T follicular helper cell (primary cell): Measurements from ENCODE around the gene TRIM45.
"Not testable (repeated sequence)": the region's sequence is repeated elsewhere in the genome, so short reads cannot be mapped to it uniquely, and the experiment has no call there.

ENCODE experiments used
- DNase-seq: peaks from one replicate; pipeline ENCODE4 v3.0.0-alpha.2; 2020; ENCODE audit warnings: low read depth

TRIM45 gene

DNA sequence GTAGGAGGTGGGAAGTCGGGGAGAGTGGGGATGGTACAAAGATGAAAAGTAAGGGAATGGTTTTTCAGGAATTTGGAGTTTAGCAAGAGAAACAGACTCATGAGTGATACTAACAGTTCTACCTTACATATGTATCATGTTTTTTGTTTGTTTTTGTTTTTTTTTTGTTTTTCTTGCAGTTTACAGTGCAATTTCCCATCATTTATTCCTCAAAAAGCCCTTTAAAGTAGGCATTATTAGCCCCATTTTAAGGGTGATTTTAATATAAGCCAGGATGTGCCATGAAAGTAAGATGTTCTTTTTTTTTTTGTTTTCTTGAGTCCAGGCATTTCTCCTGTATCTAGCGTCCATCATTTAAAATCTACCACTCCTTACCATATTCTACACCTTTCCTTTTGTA lies 13.8 kb upstream of the TRIM45 start:
- no peak for DNase-seq

DNA sequence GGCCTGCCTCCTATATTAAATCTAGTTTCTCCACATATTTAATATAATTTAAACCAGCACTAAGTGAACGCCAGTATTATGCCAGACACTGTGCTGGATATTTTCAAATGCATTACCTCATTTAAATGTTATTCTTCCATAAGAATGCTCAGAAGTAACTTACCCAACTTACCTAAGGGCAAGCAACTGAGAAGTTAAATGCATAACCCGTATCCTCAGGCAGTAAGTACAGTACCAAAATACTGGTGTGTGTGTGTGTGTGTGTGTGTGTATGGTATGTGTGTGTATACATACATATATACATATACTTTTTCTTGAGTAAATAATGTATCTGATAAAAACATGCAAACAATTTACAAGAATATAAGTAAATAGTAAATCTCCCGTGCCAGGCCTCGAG lies 9.0 kb upstream of the TRIM45 start:
- no peak for DNase-seq

DNA sequence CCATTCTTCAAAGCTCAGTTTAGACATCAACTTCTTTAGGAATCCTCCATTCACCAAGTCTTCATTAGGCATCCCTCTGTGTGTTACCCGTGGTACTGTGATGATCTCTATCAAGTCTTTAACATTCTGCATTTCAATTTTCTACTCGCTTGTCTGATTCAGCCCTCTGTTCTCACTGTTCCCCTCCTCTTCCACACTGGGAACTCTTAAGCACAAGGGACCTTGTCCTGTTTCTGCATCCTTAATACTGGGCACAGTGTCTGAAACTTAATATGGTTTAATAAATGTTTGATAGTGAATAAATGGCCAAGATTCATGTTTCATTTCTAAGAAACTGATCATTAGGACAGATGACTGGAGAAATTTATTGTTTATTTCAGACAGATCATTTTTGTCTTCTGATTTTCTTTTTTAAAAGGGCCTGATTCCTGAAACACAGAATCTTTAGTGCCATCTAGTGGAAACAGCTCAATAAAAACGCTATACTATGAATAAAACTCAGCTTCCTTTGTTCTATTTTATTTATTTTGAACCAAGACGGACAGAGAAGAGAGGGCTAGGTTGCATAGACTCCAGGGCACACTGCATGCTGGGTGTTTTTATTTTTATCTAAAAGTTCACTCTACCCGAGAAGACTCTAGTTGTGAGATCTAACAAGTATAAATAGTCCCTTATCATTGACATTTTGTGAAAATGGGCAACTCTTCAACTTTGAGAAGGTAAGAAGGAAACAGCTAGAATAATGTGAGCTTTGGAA lies 7.0 kb upstream of the TRIM45 start:
- no peak for DNase-seq

DNA sequence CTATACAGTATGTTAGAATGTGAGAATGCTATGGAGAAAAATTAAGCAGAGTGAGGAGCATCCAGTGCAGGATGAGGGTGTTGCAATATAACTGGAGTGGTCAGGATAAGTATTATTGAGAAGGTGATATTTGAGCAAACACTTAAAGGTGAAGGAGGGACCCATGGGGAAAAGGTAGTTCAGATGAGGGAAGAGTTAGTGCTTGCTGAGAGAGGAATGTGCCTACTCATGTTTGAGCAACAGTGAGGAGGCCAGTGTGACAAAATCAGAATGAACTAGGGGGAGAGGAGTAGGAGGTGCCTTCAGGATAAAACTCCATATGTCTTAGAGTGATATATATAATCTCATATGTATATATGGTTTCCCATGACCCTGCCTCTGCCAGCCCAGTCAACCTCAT lies 6.2 kb upstream of the TRIM45 start:
- no peak for DNase-seq

DNA sequence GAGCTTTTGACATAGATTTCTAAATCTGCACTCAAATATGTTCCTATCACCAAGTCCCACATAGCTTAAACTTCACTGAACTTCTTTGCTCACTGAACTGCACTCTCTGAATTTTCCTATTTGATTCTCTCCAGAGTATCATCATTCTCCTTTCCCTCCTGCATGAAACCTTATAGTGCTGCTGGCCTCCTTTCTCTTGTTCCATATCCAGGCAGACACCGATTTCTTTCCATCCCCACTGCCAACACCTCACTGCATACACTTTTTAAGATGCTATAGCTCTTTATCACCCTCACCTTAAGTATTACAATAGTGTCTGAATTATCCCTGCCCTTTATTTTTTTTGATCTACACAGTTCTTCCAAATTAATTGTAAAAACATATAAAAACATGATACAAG lies 3.1 kb upstream of the TRIM45 start:
- no peak for DNase-seq

DNA sequence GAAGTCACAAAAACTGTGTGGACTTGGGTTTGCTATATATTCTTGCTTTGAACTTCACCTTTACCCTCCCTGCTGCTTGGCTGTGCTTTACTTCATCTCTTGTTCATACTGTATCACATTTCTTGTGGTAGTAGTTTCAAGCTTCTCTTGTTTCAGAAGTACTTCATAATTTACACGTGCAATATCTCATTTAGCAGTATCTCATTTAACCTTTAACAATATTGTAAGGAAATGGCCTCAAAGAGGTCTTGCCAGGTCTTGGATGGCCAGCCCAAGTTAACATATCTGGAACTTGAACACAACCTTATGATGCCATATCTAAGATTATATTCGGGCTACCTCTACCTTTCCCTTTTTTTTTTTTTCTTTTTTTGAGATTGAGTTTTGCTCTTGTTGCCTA lies 1.7 kb upstream of the TRIM45 start:
- DNase-seq: no peak

DNA sequence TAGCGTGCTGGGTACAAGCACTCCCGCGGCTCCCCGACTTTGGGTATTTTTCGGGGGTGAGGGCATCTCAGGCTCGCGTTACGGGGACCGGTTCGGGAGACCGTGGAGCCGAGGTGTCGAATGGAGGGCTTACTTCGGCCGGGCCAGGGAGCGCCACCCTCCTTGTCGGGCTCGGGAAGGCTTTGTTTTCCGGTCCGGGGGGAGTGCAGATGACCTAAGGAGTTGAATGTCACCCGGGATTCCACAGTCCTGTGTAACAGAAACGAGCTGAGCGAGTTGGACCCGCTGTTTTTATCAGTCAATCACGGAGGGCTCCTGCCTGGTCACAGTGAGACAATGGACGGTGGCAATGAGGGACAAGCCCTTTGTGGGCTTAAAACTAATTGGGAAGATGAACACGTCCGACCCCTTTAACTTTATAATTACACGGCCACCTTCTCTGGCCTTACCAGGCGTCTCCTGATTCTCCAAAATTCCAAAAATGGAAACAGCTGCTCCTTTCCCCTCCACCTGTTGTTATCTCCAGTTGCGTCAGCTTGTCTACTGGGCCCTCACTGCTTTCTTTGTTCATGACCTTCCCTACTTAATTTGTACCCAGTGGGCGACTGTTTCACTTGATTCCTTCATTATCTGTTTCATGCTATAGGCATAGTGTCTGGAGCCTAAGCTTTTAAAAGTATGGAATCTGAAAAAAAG lies 929 bp upstream of the TRIM45 start:
- no peak for DNase-seq

DNA sequence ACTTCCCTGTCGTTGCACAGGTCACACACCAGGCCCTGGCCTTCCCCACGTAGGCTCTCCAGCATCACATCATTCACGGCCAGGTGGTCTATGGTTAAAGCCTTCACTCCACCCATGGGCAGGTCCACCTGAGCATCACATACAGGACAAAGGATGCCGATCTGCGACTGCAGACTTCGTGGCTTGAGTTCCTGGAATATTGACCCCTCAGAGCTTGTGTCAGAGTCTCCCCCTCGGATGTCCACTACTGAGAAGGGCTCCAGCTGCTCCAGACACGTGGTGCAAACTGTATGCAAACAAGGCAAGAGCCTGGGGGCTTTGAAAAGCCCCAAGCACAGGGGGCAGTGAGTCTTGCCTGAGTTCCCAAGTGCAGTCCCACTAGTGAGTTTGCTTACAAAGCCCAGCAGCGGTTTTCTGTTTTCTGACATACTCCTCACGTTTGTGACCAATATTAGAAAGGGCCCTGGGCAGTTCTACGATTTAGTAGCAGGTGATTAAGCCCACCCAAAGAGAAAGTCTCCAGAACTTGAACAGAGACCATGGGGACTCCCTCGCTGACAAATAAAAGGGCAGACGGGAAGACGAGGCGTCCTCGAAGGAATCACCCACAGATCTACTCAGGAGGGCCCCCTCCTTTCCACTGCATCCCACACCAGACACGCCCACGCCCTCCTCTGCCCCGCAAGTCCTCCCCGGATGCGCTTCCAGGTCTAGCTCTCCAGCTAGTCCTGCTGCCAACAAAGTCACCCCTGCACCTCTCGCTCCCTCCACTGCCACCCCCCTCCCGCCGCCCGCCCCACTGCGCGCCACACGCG lies 568 bp downstream of the TRIM45 start:
- no peak for DNase-seq

DNA sequence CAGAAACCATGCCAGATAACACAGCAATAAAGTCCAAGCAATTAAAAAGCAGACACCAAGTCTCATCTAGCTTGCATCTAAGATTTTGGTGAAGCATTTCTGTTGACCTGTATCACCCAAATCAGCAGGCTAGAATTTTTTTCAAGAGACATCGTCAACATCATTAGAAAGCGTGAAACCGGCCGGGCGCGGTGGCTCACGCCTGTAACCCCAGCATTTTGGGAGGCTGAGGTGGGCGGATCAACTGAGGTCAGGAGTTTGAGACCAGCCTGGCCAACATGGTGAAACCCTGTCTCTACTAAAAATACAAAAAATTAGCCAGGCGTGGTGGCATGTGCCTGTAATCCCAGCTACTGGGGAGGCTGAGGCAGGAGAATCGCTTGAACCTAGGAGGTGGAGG lies 2.4 kb downstream of the TRIM45 start:
- DNase-seq: not testable (repeated sequence)

DNA sequence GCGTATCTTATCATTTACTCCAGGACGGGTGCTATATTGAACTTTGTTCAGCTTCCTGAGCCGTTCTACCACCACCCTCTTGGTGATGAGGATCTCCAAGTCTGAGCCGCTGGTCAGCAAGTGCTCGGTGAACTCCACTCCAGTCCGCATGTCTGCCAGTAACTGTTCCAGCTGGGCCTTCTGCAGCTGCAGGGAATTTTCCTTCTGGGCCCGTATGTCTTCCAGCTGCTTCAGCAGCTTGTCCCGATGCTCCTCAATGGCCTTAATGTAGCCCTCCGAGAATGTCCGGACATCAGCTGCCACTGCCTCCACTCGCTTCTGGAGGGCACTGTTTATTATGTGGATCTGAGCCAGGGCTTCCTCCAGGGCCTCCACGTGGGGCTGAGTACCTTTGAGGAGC lies 3.4 kb downstream of the TRIM45 start:
- DNase-seq: no peak

DNA sequence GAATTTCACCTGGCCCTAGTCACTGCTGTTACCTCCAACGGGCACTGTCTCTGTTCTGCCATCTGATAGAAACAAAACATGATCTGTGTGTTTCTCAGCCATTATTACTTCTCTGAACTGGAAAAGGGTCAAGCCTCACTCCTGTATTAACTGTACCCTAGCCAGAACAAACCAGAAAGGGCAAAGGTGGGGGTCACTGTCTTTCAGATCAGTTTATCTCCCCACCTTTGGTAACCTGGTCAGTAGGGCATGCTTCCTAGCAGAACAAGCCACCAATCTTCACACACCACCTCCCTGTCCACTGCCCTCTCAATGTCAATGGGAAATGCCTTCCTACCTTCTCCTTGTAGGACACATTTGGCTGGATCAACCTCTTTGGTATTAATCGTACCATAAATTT lies 3.9 kb downstream of the TRIM45 start:
- no peak for DNase-seq

DNA sequence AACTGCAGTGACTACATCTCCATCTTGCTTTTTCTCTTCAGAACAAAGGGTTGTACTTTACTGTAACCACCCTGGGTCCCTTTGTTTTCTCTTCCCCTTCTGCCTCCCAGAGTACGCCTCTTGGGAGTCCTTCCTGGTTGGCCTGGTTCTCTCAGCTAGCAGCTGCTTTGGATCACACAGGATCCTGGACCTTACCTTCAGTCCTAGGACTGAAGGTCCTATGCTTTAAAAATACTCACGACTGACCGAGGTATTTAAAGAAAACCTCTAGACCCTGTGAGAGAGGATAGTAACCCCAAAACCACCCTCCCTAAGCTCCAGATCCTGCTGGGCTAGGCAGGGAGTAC lies 4.8 kb downstream of the TRIM45 start:
- DNase-seq: no peak

DNA sequence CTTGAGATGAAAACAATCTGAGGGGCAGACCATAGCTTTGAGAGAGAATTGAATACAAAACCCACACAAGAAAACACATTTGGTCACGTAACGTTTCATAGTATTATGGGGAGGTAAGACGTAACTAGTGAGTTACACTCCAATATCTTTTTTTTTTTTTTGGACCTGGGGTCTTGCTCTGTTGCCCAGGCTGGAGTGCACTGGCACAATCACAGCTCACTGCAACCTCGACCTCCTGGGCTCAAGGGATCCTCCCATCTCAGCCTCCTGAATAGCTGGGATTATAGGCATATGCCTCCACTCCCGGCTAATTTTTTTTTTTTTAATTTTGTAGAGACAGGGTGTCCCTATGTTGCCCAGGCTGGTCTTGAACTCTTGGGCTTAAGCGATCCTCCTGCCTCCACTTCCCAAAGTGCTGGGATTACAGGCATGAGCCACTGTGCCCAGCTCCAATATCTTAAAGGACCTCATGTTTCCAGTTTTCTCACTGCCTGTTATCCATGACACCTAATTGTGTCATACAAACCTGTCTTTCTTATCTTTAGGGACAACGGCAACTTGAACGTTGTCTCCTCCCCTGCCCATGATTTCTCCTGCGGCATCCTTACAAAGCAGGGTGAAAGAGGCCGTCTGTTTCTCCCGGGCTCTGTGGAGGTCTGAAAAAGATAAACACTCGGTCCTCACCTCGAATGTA lies 5.3 kb downstream of the TRIM45 start:
- no peak for DNase-seq

DNA sequence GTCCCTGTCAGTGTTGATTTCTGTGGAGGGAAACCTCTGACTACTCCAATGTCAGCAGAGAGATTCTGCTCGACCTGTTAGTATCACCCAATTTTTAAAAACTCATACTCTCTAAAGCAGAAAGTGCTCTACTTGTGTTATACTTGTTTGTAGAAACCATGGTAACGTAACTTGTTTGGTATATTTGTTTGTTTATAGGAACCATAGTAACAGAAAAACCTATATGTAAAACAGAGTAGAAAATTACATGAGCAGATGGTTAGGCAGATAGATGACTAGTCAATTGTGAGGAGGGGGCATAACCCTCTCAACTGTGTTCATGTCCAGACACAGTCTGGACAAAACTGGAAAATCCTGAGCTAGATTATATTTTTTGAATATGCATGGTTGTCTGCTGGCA lies 6.7 kb downstream of the TRIM45 start:
- no peak for DNase-seq

DNA sequence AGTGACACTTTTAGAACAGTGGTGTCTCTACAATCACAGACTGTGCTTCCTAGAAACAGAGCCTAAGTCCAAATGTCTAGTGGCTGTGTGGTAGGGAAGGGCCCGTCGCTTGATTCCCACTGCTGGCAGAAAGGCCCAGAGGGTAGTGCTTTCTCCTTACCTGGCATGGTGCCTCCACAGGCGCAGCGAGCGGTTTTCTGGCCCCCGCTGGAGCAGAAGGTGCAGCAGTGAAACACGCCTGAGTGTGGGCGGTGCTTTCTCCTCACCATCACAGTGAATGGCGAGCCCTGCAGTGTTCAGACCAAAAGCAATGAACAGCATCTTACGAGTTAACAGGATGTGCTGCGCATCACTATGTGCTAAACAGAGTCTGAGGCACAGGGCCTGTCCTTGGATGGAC lies 8.3 kb downstream of the TRIM45 start:
- DNase-seq: no peak

DNA sequence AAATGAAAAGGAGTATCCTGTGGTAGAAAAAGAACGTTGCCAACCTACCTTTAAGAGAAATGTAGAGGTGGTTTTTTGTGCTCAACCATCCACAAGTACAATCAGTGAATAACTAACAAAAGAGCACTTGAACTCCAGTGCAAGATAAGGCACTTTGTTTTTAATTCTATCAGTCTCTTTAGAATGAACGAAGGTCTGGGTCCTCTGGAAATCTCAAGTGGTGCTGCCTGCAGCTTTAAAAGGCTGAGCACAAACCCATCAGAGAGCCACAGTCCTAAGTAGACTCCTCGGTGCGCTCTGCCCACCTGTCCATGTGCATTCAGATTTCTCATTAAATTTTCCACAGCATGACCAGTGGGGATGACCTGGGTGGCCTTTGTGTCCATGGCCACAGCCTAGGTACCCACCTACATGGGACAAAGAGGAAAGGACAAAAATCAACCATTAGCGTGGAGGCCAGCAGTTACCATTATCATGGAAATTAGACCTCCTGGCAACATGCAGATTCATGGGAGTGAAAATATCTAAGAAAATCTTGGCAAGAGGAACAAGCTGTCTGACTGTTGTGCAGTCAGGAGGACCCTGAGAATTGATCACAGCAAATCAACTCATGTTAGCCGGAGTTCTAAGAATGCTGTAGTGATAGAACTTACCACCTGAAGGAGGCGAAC lies 9.4 kb downstream of the TRIM45 start:
- no peak for DNase-seq

DNA sequence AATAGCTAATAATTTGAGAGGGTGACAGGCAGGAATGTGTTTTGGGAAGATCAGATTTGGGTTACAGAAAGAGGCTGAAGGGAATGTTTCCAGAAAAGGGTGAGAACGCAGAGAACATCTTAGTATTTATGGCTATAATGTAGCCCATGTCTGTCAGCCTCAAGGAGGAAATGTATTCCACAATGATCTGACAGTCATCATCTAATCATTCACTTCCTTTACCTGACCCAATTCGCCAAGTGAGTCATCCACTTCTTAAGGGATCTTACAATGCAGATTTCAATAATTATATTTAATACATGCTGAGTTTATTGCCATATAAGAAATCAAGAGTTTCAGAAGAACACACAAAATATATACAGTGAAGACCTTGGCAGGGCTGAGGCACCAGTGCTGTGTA lies 10.8 kb downstream of the TRIM45 start:
- no peak for DNase-seq

DNA sequence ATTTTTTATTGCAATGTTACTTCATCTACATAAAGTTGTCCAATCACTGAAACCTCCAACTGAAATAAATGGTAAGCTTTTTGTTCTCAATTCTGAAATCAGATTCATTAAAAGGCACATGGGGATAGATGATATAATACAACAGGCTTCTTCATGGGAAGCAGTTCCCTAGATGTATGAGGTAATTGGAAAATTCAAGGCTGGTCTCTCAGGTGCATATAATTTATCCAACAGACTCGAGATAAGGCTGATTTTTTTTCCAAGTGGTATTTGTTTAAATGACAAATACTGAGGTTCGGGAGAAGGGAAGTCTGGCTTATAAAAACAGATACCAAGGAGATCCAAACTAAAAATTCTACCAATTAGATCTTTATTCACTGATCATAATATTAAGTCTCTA lies 14.2 kb downstream of the TRIM45 start:
- no peak for DNase-seq

DNA sequence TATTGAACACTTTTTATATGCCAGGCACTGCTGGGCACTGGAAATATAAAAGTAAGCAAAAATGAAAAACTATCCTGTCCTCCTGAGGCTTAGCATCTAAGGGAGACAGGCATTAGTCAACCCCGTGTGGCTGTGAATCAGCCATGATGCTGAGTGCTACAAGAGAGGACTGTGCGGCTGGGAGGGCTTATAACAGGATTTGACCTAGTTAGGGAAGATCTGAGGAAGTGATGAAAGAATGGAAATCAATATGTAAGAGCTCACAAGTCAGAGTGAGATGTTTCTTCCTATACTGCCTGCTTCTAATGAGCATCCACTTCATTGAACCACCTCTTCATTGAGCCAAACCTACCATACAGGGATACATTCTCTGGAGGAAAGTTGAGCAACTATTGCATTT lies 15.1 kb downstream of the TRIM45 start:
- no peak for DNase-seq

DNA sequence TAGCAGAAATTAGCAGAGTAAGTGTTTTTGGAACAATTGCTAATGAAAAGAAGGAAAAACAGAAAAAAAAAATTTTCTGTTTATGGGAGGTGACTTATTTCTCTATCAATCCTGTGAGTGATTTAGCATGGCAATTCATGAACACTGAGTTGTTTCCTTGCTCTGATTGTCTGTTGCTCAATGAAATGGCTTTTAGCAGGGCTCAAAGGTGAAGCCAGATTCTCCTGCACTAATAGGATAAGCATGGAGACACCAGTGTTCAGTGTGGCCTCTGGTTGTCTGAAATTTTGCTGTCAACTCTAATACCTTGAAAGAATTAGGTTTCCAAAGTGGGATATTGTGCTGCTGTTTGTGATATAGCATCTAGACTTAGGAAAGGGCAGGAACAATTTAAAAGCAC lies 15.8 kb downstream of the TRIM45 start:
- DNase-seq: no peak

DNA sequence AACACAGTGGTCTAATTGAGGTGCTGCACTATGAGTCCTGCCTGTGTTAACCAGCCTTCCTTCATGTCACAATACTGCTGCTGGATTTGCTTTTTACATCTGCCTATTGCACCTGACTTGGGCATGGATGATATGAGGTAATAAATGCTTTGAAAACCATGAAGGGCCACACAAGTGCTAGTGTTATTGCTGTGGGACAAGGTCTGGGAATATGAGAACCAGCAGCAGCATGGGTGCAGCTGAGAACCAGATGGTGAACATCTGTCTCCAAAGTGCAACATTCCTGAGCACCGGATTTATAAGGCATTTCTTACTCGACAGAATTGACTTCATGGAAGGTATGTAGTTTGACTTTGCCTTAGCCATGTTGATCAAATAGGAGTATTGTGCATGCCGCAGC lies 16.6 kb downstream of the TRIM45 start:
- DNase-seq: no peak

DNA sequence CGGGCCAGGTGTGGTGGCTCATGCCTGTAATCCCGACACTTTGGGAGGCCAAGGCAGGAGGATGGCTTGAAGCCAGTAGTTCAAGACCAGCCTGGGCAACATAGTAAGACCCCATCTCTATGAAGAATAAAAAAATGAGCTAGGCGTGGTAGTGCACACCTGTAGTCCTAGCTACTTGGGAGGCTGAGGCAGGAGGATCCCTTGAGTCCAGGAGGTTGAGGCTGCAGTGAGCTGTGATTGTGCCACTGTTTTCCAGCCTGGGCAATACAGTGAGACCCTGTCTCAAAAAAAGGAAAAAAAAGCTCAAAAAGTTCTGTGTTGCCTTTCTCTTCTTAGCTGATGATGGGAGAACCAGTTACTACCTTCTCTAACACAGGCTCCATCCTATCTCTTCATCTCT lies 19.7 kb downstream of the TRIM45 start:
- DNase-seq: not testable (repeated sequence)
